Psoas muscle (tissue), 8 donors: ENCODE results near the gene EIF2S1. TPM values are rescaled to one million over a fixed set of nuclear protein-coding genes. Genes with fewer than 3 reads are reported as not detected.
"Not testable (repeated sequence)": the region's sequence is repeated elsewhere in the genome, so short reads cannot be mapped to it uniquely, and the experiment has no call there.

Experiments
- ATAC-seq, 4 donors: fragments of 200-7000 bp; cut with Tn5 transposase; one replicate each; pipeline ENCODE4 v1.9.1; 2020; ENCODE audit warnings: moderate library complexity in 3 of 4, mild to moderate bottlenecking in 2 of 4
- DNase-seq, 2 donors: peaks; one replicate each; pipeline ENCODE4 v3.0.0-alpha.2; 2020
- H3K27ac ChIP-seq: fragments of 200-600 bp; one replicate; pipeline ENCODE4 v1.8.0; 2022
- H3K27me3 ChIP-seq, 3 donors: fragments of 200-600 bp in 1 of 3; one replicate each; pipeline versions ENCODE4 v1.6.1 to v1.8.0; 2013 to 2022; ENCODE audit warnings: low read length in 2 of 3, mild to moderate bottlenecking in 2 of 3, moderate library complexity in 1 of 3; ENCODE audit not compliant: insufficient read depth in 3 of 3
- H3K36me3 ChIP-seq, 2 donors: fragments of 200-600 bp in 1 of 2; one replicate each; pipeline versions ENCODE4 v1.6.1 to v1.8.0; 2013 to 2022; ENCODE audit warnings: low read depth in 1 of 2, mild to moderate bottlenecking in 1 of 2, moderate library complexity in 1 of 2; ENCODE audit not compliant: insufficient read depth in 1 of 2
- H3K4me1 ChIP-seq: fragments of 200-600 bp; one replicate; pipeline ENCODE4 v1.8.0; 2022
- H3K4me3 ChIP-seq: fragments of 200-600 bp; one replicate; pipeline ENCODE4 v1.8.0; 2022; ENCODE audit warnings: mild to moderate bottlenecking
- H3K9me3 ChIP-seq: fragments of 200-600 bp; one replicate; pipeline ENCODE4 v1.8.0; 2022
- CTCF ChIP-seq: fragments of 200-600 bp; IDR thresholded peaks from one replicate; pipeline ENCODE4 v1.8.0; 2022; ENCODE audit warnings: antibody characterized with exemption
- WGBS, 3 donors: extraction: QIAGEN DNeasy Blood & Tissue Kit; methylation state at CpG; one replicate each; pipeline versions ENCODE4 v1.1.6 to v1.1.7; 2013; 5-methylcytosine and 5-hydroxymethylcytosine counted together
- intact Hi-C, 2 donors: fragments of 100-400 bp; cut with DNase I; formaldehyde crosslinking; loops; one replicate each; pipeline versions ENCODE4 v1.11.0 to v1.14.2; 2022
- polyA plus RNA-seq, 3 donors: library from polyadenylated mRNA; stranded (reverse); fragments of 200-250 nt; gene quantifications; one replicate each; pipeline ENCODE4 v1.2.3, GENCODE V29; 2013
- total RNA-seq, 4 donors: library from RNA; stranded (reverse); fragmentation: NEBNext Ultra II Directional in 2 of 4; extraction: Animal tissue kit (Norgen Biotek cat#: 25700) in 2 of 4; gene quantifications; one replicate each; pipeline versions ENCODE4 v1.2.1 to v1.2.4, GENCODE V29; 2021 to 2023
- donor health status: healthy with polysubstance abuse.
- donor health status: DM: no; HTN: no; CAD: no; lungs with moderate emphysema.
- donor health status: Bipolar disorder and iron deficiency.
- donor health status: healthy.
- donor health status: DM: yes; HTN: yes; CAD: no.
- donor health status: DM: no; HTN: no; CAD: no.
- donor health status: DM: no; HTN: no; CAD: no.
- donor health status: DM: yes; HTN: yes; CAD: no.

EIF2S1 gene
- total and polyA plus RNA-seq, 7 donors: 89.7 to 299 (median 136) TPM

- Histone ChIP-seq H3K4me1 (no peaks in the 10 kb centered on the region), H3K27me3 (no peaks in the 10 kb centered on the region), H3K36me3 (no peaks in the 10 kb centered on the region), H3K4me3 (no peak overlapping the region), H3K27ac (no peak overlapping the region), H3K9me3 (no peaks in the 10 kb centered on the region)
- intact Hi-C loops: no loop called here
- WGBS, 3 donors: 76 to 81% (median 76%) methylated on average over 4 of the region's 4 CpGs
- ATAC-seq (no peak), DNase-seq (no peak)
- no peak for TF ChIP-seq CTCF
These were observed 40.3 kb downstream of the EIF2S1 start for GRCh38 chr14:67400434-67400833.

GRCh38 chr14:67405771-67406170 is 45.6 kb downstream of the EIF2S1 start:
- WGBS, 3 donors: 88 to 93% (median 91%) methylated on average over 5 of the region's 5 CpGs
- DNase-seq (no peak), ATAC-seq (no peak)
- Histone ChIP-seq H3K27me3 (peaks cover 0 to 4% (median 2%) of the 10 kb centered on the region in 3 donors), H3K4me3 (no peak overlapping the region), H3K9me3 (no peaks in the 10 kb centered on the region), H3K27ac (no peak overlapping the region), H3K4me1 (no peaks in the 10 kb centered on the region), H3K36me3 (no peaks in the 10 kb centered on the region)
- no peak for TF ChIP-seq CTCF
- intact Hi-C loops: no loop called here

GRCh38 chr14:67408122-67408801 is 48.1 kb downstream of the EIF2S1 start:
- DNase-seq, H3K27ac ChIP-seq, H3K4me1 ChIP-seq, H3K36me3 ChIP-seq, intact Hi-C loops, ATAC-seq, H3K9me3 ChIP-seq, H3K4me3 ChIP-seq: not testable (repeated sequence)
- 81 to 91% (median 82%) methylated on average over 7 of the region's 7 CpGs for WGBS, 3 donors
- peaks cover 0 to 21% (median 8%) of the 10 kb centered on the region in 3 donors for H3K27me3 ChIP-seq

GRCh38 chr14:67409461-67409860 is 49.3 kb downstream of the EIF2S1 start:
- H3K27ac ChIP-seq: no peak overlapping the region
- H3K36me3 ChIP-seq: no peaks in the 10 kb centered on the region
- WGBS, 3 donors: 79 to 84% (median 80%) methylated on average over 8 of the region's 8 CpGs
- TF ChIP-seq CTCF: no peak
- intact Hi-C loops: no loop called here
- no peaks in the 10 kb centered on the region for H3K4me1 ChIP-seq
- peaks cover 0 to 21% (median 8%) of the 10 kb centered on the region in 3 donors for H3K27me3 ChIP-seq
- no peaks in the 10 kb centered on the region for H3K9me3 ChIP-seq
- no peak for DNase-seq
- ATAC-seq: no peak
- no peak overlapping the region for H3K4me3 ChIP-seq

- Histone ChIP-seq H3K9me3 (no peaks in the 10 kb centered on the region), H3K27ac (no peak overlapping the region), H3K27me3 (peaks cover 0 to 21% (median 8%) of the 10 kb centered on the region in 3 donors), H3K4me1 (no peaks in the 10 kb centered on the region), H3K36me3 (no peaks in the 10 kb centered on the region), H3K4me3 (no peak overlapping the region)
- ATAC-seq: no peak
- no peak for TF ChIP-seq CTCF
- 79 to 86% (median 83%) methylated on average over 9 of the region's 9 CpGs for WGBS, 3 donors
- intact Hi-C loops: no loop called here
- DNase-seq: no peak
These were observed 50.2 kb downstream of the EIF2S1 start for GRCh38 chr14:67410313-67410712.
